Measurements from ENCODE around the gene EWSR1.
A peak's percentile ranks its signal among the peaks of the same experiment; 100 is the strongest.

Gene EWSR1

DNA sequence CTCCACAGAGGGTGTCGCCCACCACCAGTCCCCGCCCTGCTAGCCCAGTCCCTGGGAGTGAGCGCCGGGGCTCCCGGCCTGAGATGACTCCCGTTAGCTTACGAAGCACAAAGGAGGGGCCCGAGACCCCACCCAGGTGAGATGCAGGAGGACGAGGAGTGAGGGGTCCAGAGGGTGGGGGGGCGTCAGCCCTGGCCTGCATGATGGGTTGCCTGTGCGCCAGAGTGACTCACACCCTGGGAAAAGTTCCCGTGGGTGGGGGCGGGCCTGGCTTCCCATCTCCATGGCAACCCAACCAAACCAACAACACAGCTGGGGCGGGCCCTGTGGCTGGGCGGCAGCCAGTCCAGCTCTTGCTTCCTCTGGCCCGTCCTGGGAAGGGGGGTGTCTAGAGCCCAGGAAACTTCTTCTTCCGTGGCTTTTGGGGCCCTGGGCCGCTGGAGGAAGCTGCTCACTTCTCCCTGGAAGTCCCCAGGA, 42.8 kb downstream of the EWSR1 start:
- Histone ChIP-seq H3K4me1 (ENCODE audit: low read depth, poor library complexity, severe bottlenecking) (no peaks in the 10 kb centered on the region), H3K79me2 (ENCODE audit: insufficient read depth, low read depth) (no peaks in the 10 kb centered on the region), H3K27ac (no peak overlapping the region), H3K27me3 (ENCODE audit: insufficient read depth, low read depth) (peaks cover 16% of the 10 kb centered on the region; the same call in 1 of the 2 replicates), H2AFZ (ENCODE audit: low read depth) (no peak overlapping the region), H3K9ac (no peak overlapping the region), H3K36me3 (ENCODE audit: insufficient read depth) (no peaks in the 10 kb centered on the region), H3K4me2 (peak overlapping the region; percentile 3; the same call in 1 of the 2 replicates), H3K4me3 (IDR thresholded peaks at IDR 0.05; ENCODE audit: insufficient read depth, low read depth, low read length) (no peak overlapping the region), H4K20me1 (ENCODE audit: insufficient read depth) (no peaks in the 10 kb centered on the region)
- TF ChIP-seq CTCF (conservative IDR thresholded peaks at IDR 0.05; ENCODE audit: low read depth, low read length): no peak

DNA sequence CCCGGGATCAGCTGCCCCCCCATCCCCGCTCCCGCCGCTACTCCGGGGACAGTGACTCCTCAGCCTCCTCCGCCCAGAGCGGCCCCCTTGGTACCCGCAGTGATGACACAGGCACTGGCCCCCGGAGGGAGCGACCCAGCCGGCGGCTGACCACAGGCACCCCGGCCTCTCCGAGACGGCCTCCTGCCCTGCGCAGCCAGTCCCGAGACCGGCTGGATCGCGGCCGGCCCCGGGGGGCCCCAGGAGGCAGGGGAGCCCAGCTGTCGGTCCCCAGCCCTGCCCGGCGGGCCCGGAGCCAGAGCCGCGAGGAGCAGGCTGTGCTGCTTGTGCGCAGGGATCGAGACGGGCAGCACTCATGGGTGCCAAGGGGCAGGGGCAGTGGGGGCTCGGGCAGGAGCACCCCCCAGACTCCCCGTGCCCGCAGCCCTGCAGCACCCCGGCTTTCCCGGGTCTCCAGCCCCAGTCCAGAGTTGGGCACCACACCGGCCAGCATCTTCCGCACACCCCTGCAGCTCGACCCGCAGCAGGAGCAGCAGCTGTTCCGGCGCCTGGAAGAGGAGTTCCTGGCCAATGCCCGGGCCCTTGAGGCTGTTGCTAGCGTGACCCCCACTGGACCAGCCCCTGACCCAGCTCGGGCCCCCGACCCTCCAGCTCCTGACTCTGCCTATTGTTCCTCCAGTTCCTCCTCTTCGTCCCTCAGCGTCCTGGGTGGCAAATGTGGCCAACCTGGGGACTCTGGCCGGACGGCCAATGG, 43.6 kb downstream of the EWSR1 start:
- no peak for TF ChIP-seq CTCF (conservative IDR thresholded peaks at IDR 0.05; ENCODE audit: low read depth, low read length)
- Histone ChIP-seq H2AFZ (ENCODE audit: low read depth) (no peak overlapping the region), H3K27ac (no peak overlapping the region), H3K4me1 (ENCODE audit: low read depth, poor library complexity, severe bottlenecking) (no peaks in the 10 kb centered on the region), H3K4me2 (no peak overlapping the region), H3K36me3 (ENCODE audit: insufficient read depth) (no peaks in the 10 kb centered on the region), H3K27me3 (ENCODE audit: insufficient read depth, low read depth) (peaks cover 16% of the 10 kb centered on the region; the same call in 1 of the 2 replicates), H3K9ac (no peak overlapping the region), H4K20me1 (ENCODE audit: insufficient read depth) (no peaks in the 10 kb centered on the region), H3K79me2 (ENCODE audit: insufficient read depth, low read depth) (no peaks in the 10 kb centered on the region), H3K4me3 (IDR thresholded peaks at IDR 0.05; ENCODE audit: insufficient read depth, low read depth, low read length) (no peak overlapping the region)

- Histone ChIP-seq H3K9ac (no peak overlapping the region), H2AFZ (ENCODE audit: low read depth) (no peak overlapping the region), H3K36me3 (ENCODE audit: insufficient read depth) (no peaks in the 10 kb centered on the region), H4K20me1 (ENCODE audit: insufficient read depth) (no peaks in the 10 kb centered on the region), H3K79me2 (ENCODE audit: insufficient read depth, low read depth) (no peaks in the 10 kb centered on the region), H3K4me2 (no peak overlapping the region), H3K27me3 (ENCODE audit: insufficient read depth, low read depth) (peaks cover 16% of the 10 kb centered on the region; the same call in 1 of the 2 replicates), H3K4me3 (IDR thresholded peaks at IDR 0.05; ENCODE audit: insufficient read depth, low read depth, low read length) (no peak overlapping the region), H3K27ac (no peak overlapping the region), H3K4me1 (ENCODE audit: low read depth, poor library complexity, severe bottlenecking) (no peaks in the 10 kb centered on the region)
- no peak for TF ChIP-seq CTCF (conservative IDR thresholded peaks at IDR 0.05; ENCODE audit: low read depth, low read length)
Observed at GRCh38 chr22:29312218-29313125, 44.4 kb downstream of the EWSR1 start.

DNA sequence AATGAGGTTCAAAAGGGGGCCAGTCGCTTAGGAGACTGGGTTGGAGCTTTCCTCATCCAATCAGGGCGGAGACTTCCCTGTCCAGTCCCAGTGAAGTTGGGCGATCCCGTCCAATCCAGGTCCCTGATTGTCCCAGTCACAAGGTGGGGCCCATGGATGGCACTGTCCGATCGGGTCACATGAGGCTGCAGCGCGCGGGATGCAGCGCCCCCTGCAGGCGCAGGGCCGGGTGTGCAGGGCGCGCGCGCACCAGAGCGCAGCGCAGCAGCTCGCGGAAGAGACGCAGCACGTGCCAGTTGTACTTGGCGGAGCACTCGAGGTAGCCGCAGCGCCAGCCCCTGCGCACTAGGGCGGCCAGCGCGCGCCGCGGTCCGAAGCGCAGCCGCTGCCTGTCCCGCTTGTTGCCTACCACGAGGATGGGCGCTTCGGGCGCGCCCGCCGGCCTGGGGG, 45.1 kb downstream of the EWSR1 start:
- no peak overlapping the region for H3K4me2 ChIP-seq
- no peak overlapping the region for H3K27ac ChIP-seq
- no peaks in the 10 kb centered on the region for H3K4me1 ChIP-seq (ENCODE audit: low read depth, poor library complexity, severe bottlenecking)
- H3K4me3 ChIP-seq (IDR thresholded peaks at IDR 0.05; ENCODE audit: insufficient read depth, low read depth, low read length): no peak overlapping the region
- no peak overlapping the region for H2AFZ ChIP-seq (ENCODE audit: low read depth)
- peaks cover 16% of the 10 kb centered on the region; the same call in 1 of the 2 replicates for H3K27me3 ChIP-seq (ENCODE audit: insufficient read depth, low read depth)
- H3K36me3 ChIP-seq (ENCODE audit: insufficient read depth): no peaks in the 10 kb centered on the region
- no peak overlapping the region for H3K9ac ChIP-seq
- no peaks in the 10 kb centered on the region for H3K79me2 ChIP-seq (ENCODE audit: insufficient read depth, low read depth)
- peak; percentile 42; the same call in 1 of the 2 replicates for TF ChIP-seq CTCF (conservative IDR thresholded peaks at IDR 0.05; ENCODE audit: low read depth, low read length)
- H4K20me1 ChIP-seq (ENCODE audit: insufficient read depth): no peaks in the 10 kb centered on the region

All from KMS-11 (cell line).